Thyroid gland (tissue), 4 donors: ENCODE results near the gene AGXT2. TPM values are rescaled to one million over a fixed set of nuclear protein-coding genes. Genes with fewer than 3 reads are reported as not detected.

ENCODE experiments used
- DNase-seq, 2 donors: peaks; one replicate each; pipeline ENCODE4 v3.0.0-alpha.2; 2019
- H3K27ac ChIP-seq, 3 donors: fragments of 200-600 bp; sonication (generic); 1 replicate in 2 of 3; 2 replicates in 1 of 3; pipeline ENCODE4 v1.5.1; 2016 to 2019; ENCODE audit warnings: mild to moderate bottlenecking in 1 of 3, moderate library complexity in 1 of 3
- H3K27me3 ChIP-seq: fragments of 200-600 bp; sonication (generic); one replicate; pipeline ENCODE4 v1.5.1; 2019
- H3K36me3 ChIP-seq, 2 donors: fragments of 200-600 bp; sonication (generic); one replicate each; pipeline ENCODE4 v1.5.1; 2016 to 2019
- H3K4me1 ChIP-seq, 2 donors: fragments of 200-600 bp; sonication (generic); one replicate each; pipeline ENCODE4 v1.5.1; 2017 to 2019
- H3K4me3 ChIP-seq, 3 donors: fragments of 200-600 bp; sonication (generic); replicated peaks in 1 of 3; 1 replicate in 2 of 3; 2 replicates in 1 of 3; pipeline ENCODE4 v1.5.1; 2016; ENCODE audit warnings: mild to moderate bottlenecking in 1 of 3
- H3K9me3 ChIP-seq: fragments of 200-600 bp; sonication (generic); one replicate; pipeline ENCODE4 v1.5.1; 2017
- CTCF ChIP-seq, 6 experiments: fragments of 200-600 bp in 3 of 6; fragments of 450-650 bp in 3 of 6; sonication (generic) in 3 of 6; IDR thresholded peaks; one replicate each; pipeline ENCODE4 v1.5.1; 2016 to 2019; ENCODE audit warnings: antibody characterized with exemption in 6 of 6, mild to moderate bottlenecking in 2 of 6, inconsistent platforms in 1 of 6, moderate library complexity in 1 of 6
- POLR2A ChIP-seq, 2 donors: fragments of 450-650 bp; IDR thresholded peaks; one replicate each; pipeline ENCODE4 v1.6.1; 2017; ENCODE audit warnings: antibody characterized with exemption in 2 of 2, mild to moderate bottlenecking in 2 of 2, moderate library complexity in 1 of 2
- WGBS, 2 donors: methylation state at CpG; one replicate each; pipeline ENCODE4 v1.1.5; 2017; 5-methylcytosine and 5-hydroxymethylcytosine counted together
- intact Hi-C: fragments of 100-400 bp; cut with DNase I; formaldehyde crosslinking; loops from one replicate; pipeline ENCODE4 v1.15.1; 2023
- total RNA-seq, 4 donors: library from RNA; depleted of rRNA; stranded (reverse); fragments of >200 nt; gene quantifications; one replicate each; pipeline ENCODE4 v1.2.3, GENCODE V29; 2016

Gene AGXT2
- total RNA-seq, 4 donors from 2014 or later = not detected

GRCh38 chr5:34996261-34996660, 51.5 kb downstream of the AGXT2 start:
- no peaks in the 10 kb centered on the region for H3K9me3 ChIP-seq
- no peaks in the 10 kb centered on the region for H3K36me3 ChIP-seq
- no peak for DNase-seq
- no peaks in the 10 kb centered on the region for H3K27me3 ChIP-seq
- intact Hi-C loops = no loop called here
- WGBS, 2 donors = 88 to 91% methylated on average over 2 of the region's 2 CpGs
- H3K4me3 ChIP-seq = no peak overlapping the region
- TF ChIP-seq POLR2A (IDR thresholded peaks at IDR 0.05) (no peak), CTCF (IDR thresholded peaks at IDR 0.05) (no peak)
- H3K27ac ChIP-seq = no peak overlapping the region
- peaks cover 0 to 6% of the 10 kb centered on the region in 2 donors for H3K4me1 ChIP-seq

GRCh38 chr5:34993951-34994350, 53.8 kb downstream of the AGXT2 start:
- Histone ChIP-seq H3K9me3 (no peaks in the 10 kb centered on the region), H3K4me1 (peaks cover 0 to 6% of the 10 kb centered on the region in 2 donors), H3K4me3 (no peak overlapping the region)

GRCh38 chr5:34991486-34992238, 56.1 kb downstream of the AGXT2 start:
- 86 to 89% methylated on average over 2 of the region's 2 CpGs for WGBS, 2 donors
- Histone ChIP-seq H3K36me3 (no peaks in the 10 kb centered on the region), H3K4me1 (no peaks in the 10 kb centered on the region), H3K9me3 (no peaks in the 10 kb centered on the region), H3K27ac (no peak overlapping the region), H3K4me3 (no peak overlapping the region), H3K27me3 (no peaks in the 10 kb centered on the region)
- DNase-seq = no peak
- intact Hi-C loops = no loop called here
- TF ChIP-seq POLR2A (IDR thresholded peaks at IDR 0.05) (no peak), CTCF (IDR thresholded peaks at IDR 0.05) (no peak)

More at GRCh38 chr5:34993951-34994350, 53.8 kb downstream of the AGXT2 start:
- Histone ChIP-seq H3K27me3 (no peaks in the 10 kb centered on the region), H3K36me3 (no peaks in the 10 kb centered on the region), H3K27ac (no peak overlapping the region)
- TF ChIP-seq POLR2A (IDR thresholded peaks at IDR 0.05) (no peak), CTCF (IDR thresholded peaks at IDR 0.05) (no peak)
- DNase-seq = peak; percentile 12 to 24
- WGBS, 2 donors = 76 to 79% methylated on average over 8 of the region's 8 CpGs
- intact Hi-C loops = no loop called here

- no peak for DNase-seq
- 78 to 94% methylated on average over 1 of the region's 1 CpG for WGBS, 2 donors
- no peaks in the 10 kb centered on the region for H3K4me1 ChIP-seq
- H3K27ac ChIP-seq = no peak overlapping the region
- H3K36me3 ChIP-seq = no peaks in the 10 kb centered on the region
- H3K4me3 ChIP-seq = no peak overlapping the region
- H3K27me3 ChIP-seq = no peaks in the 10 kb centered on the region
- intact Hi-C loops = no loop called here
- H3K9me3 ChIP-seq = no peaks in the 10 kb centered on the region
- no peak for TF ChIP-seq CTCF (IDR thresholded peaks at IDR 0.05)
- TF ChIP-seq POLR2A (IDR thresholded peaks at IDR 0.05) = no peak
Observed at GRCh38 chr5:34986965-34987364, 60.8 kb downstream of the AGXT2 start.

- no peaks in the 10 kb centered on the region for H3K9me3 ChIP-seq
- no peak overlapping the region for H3K4me3 ChIP-seq
- DNase-seq = no peak
- WGBS, 2 donors = 51 to 52% methylated on average over 4 of the region's 4 CpGs
- intact Hi-C loops = no loop called here
- no peaks in the 10 kb centered on the region for H3K27me3 ChIP-seq
- H3K36me3 ChIP-seq = no peaks in the 10 kb centered on the region
- no peaks in the 10 kb centered on the region for H3K4me1 ChIP-seq
- TF ChIP-seq POLR2A (IDR thresholded peaks at IDR 0.05) = no peak
- no peak for TF ChIP-seq CTCF (IDR thresholded peaks at IDR 0.05)
- no peak overlapping the region for H3K27ac ChIP-seq
Observed at GRCh38 chr5:34982823-34983222, 64.9 kb downstream of the AGXT2 start.
